HL-60/S4 treated with phorbol 12-myristate 13-acetate at 8.2 ng/mL for 4 days and 3 days (cell line): Measurements from ENCODE around the gene SOX14.

Experiments
- in situ Hi-C: fragments of 300-500 bp; cut with MboI; formaldehyde crosslinking; loops from 2 replicates; pipeline ENCODE4 v1.15.0; 2022; ENCODE audit warnings: low sequenced_read_pairs

The SOX14 gene

DNA sequence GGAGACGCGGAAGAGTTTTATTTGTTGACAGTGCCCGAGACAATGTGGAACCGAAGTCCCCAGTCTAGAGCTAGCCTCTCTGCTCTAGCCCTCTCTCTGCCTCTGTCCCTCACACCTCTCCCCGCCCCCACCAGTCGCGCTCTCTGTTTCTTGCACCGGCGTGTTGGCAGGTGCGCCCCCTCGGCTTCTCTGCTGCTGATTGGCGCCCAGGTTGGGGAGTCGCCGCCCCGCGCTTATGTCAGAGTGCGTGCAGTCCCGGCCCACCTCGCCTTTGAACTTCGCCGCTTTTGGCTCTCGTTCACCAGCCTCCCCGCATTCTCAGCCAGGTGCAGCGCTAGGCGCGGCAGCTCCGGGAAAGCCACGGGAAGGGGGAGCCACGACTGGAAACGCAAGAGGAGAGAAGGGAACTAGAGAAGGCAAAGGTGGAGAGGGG, at the start of gene SOX14:
Gene SOX14, plus strand, starts transcription at position 315 of the 433 bp plus-strand sequence. CDS start 470 bp downstream, outside the sequence.
- in situ Hi-C loops: no loop called here

DNA sequence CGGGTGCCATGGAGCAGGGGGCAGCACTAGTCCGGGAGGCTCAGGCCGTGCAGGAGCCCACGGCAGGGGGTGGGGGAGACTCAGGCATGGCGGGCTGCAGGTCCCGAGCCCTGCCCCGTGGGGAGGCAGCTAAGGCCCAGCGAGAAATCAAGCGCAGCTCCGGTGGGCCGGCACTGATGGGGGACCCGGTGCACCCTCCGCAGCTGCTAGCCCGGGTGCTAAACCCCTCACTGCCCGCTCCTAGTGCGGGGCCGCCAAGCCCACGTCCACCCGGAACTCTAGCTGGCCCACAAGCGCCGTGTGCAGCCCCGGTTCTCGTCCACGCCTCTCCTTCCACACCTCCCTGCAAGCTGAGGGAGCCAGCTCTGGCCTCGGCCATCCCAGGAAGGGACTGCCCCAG, 49.6 kb upstream of the SOX14 start:
- in situ Hi-C loops: no loop called here

DNA sequence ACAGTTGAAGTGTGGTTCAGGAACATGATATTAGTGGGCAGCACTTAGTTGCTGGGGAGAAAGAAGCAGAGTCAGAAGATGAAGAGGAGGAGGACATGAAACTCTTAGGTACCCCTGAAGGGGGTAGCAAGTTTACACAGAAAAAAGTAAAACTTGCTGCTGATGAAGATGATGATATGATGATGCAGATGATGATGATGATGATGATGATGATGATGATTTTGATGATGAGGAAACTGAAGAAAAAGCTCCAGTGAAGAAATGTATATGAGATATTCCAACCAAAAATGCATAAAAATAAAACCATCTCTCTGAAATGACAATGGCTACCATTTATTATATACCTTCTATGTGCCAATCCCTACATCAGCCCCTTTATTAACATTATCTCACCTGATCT, 39.9 kb upstream of the SOX14 start:
- in situ Hi-C loops: no loop called here

DNA sequence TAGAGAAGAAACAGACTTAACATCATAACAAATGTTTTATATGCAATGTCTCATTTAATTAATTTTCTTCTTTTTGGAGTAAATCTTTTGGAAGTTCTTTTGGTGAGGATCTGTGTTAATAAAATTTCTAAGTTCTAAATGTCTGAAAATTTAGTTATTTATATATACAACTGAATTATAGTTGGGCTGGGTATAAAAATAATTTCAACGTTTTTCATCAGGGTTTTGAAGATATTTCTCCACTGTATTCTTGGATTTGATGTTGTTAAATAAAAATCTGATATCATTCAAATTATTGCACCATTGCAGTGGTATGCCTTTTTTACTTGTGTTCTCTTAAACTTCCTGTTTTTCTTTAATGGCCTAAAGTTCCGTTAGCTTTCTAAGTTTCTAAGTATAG, 26.9 kb upstream of the SOX14 start:
- in situ Hi-C loops: no loop called here

DNA sequence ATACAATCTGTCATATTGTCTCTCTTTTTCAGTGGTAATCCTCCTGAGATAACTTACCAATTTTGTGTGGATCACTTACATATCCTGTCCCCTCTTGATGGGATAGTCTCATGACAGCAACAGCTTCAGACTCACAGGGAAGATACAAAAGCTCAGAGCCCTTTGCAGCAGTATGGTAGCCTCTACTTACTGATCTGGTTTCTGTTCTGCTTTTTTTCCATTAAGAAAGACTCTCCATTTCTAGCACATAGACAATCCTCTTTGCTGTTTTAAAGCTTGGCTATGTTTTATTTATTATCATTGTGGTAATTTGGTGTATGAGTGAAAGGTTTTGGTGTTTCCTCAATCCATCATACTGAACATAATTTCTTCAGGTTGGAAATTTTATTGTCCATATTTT, 25.4 kb upstream of the SOX14 start:
- in situ Hi-C loops: no loop called here

DNA sequence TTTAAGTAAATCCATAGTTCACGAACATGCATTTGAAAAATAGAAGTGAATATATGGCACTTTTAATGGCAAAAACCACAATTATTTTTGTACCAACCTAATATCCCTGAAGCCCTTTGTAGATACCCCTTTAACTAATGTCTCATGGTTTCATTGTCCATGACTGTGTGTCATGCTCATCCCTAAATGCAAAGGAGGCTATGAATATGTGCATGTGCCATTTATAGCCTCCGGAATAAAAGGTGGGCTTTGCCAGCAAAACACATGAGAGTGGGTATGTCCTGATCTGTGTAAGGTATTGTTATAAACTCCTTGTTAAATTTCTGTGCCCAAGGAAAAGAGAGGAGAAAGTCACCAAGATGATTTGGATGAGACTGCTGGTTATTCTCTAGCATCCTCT, 20.5 kb upstream of the SOX14 start:
- in situ Hi-C loops: no loop called here

DNA sequence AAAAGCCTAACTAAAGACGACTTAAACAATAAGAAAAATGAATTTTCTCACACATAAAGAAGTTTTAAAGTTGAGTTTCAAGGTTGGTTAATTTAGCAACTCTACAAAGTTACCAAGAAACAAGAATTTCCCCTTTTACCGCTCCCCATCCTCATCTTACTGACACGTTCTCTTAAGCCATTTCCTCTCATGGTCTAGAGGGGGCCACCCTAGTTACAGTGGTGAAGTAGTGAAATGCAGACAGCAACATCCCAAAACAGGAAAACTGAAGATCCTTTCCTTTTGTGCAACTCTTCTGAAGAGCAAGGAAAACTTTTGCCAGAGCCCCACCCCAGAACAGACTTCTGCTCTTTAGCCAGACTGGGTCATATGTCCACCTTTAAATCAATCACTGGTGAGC, 17.3 kb upstream of the SOX14 start:
- in situ Hi-C loops: no loop called here

DNA sequence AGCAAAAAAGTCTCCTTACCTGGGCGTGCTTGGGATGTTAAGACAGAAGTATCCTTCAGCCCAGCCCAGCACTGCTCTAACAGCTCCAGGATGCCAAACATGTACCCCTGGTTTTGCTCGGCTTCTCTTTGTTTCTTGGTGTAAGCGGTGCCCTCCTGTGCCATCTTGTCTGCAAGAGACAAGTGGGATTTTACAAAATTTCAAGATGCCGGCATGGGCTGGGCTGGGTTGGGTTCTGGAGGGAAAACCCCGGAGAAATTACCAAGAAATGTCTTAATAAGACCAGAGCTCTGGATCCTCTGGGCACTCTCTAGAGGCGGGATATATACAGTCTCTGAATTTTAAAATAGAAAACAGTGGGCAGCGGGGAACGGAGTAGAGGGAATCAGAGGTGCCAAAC, 4.6 kb upstream of the SOX14 start:
- in situ Hi-C loops: no loop called here

DNA sequence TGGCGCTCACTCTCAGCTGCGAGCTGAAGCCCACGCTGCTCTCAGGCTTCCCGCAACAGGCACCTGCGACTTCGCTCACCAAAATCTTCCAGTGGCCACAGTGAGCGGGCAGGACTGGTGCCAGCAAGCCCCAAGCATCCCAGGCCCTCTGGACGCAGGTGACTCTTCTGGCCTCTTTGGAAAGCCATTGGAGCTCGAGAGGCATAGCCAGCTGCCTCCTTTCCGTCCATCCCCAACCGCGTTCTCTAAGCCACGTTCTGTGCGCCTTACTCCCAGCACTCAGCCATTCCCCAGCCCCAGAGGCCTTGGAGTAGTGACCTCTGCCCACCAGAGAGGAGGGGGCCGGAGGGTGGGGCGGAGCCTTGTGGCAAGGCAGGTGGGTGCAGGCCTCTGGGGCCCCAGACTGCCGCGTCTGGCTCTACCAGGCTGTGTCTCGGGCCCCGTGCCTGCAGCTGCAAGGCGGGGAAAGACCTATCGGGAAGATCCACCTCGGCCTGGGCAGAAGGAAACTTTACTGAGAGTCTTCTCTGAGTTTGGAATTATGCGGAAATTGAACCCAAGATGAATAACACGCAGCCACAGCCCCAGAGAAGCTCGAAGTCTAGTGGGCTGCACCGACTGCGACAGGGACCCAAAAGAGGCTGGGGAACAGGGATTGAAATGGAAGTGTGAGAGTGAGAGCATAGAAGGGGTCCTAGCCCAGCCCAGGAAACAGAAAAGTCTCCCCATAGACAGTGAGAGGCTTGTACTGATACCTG, 3.6 kb upstream of the SOX14 start:
- in situ Hi-C loops: no loop called here

DNA sequence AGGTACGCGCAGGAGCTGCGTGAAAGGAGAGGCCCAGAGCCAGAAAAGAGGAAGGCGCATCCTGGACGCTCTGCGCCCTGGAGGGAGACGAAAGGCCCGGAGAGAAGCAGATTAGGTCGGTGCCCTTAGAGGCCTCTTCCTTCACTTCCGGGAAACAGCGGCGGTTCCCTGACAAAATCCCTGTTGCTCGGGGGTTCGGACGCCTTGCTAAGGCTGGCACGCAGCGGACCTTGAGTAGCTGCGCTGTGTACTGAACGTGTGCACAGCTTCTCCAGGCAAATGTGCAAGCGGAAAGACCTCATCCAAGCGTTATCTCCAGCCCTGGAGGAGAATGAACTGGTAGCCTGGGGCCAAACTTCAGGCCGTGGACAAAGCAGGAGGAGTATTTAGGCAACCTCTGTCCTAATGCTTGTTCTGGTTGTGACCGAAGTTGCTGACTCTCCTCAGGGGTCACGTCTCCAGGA, 3.0 kb upstream of the SOX14 start:
- in situ Hi-C loops: no loop called here

DNA sequence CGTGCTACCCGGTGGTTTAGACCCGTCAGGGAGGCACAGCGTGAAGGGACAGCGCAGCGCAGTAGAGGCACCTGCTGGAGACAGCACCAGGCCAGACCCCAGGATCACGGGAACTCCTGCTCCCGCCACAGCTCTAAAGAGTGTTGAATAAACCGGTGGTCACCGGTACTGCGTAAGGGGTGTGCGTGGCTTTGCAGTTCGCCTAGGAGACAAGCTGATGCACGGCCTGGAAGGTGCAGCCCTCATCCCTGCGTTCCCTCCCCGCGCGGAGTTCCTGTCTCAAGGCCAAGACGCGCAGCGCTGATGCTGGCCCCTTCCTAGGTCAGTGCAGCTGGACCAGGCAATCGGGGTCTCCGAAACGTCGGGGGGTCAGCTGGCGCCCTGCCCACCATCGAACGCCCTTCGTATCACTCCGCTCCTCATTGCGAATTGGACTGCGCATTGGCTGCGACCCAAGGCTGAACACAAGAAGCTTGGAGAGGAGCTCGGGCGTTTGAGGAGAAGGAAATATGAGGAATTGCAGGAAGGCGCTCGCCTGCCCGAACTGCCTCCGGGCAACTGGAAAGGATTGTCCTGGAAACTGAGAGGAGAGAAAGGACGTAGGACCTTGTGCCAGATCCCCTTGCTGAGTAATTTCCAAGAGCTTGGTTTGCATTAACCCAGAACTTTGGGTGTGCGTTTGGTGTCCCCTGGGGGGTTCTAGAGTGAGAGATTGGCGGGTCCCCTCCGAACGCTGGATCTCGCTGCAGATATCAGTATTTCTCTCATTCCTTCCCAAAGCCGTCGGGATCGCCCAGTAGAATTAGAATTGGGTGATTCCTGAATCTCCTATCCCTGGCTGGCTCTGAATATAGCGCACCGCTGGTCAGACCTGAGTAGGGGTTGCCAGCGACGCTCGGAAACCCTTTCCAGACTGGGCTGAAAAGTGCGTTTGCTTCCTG, 2.3 kb upstream of the SOX14 start:
- in situ Hi-C loops: no loop called here

DNA sequence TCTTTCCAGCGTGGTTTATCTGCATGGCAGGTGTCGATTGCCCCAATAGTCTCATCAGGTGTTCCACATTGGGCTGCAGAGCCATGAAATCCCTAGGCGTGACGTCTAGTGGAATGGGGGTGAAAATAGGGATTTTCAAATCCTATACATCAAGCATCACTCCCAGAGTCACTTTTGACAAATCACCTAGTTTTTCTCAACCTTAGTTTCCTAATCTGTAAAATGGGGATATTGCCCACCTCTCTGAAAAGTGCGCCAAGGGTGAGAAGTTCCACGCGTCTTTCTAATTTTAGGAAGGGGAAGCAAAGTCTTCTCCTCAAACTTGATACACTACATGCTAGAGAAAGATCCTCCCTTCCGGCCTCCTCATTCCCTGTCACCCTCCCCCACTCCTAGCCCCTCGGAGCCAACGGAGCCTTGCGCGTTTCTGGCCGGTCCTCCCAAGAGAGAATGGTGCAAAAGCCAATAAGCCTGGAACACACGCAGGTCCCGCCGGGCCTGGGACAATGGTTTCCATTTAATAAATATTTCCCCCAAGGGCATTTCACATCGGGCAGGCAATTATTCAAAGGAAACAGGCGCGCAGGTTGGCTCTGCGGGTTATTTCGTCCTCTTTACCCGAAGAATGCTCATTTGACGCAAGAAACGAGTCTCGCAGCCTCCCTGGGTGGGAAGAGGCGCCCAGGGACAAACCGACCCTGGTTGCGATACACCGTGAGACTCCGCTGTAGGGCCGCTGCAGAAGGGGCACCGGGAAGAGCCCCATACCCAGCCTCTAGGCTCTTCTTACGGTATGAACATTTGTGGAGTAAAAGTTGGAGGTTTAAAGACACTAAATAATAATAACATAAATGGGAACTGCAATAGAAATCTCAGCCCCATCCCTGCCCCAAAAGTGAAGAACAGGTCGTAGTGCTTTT, 1.2 kb upstream of the SOX14 start:
- in situ Hi-C loops: no loop called here

DNA sequence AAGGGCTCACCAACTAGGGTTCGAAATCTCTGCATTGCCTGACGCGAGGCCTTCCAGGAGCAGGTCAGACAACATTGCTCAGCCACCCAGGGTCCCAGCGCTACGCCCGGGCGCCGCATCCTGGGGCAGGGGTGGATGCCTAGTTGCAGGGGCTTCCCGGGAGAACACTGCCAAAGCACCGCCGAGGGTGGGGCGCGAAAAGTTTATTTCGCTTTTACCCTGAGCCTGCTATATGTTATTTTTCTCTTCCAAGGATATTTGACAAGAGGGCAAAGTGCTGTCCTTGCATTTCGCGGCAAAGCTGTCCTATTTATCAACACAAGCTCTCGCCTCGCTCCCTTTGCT, 549 bp upstream of the SOX14 start:
- in situ Hi-C loops: no loop called here

DNA sequence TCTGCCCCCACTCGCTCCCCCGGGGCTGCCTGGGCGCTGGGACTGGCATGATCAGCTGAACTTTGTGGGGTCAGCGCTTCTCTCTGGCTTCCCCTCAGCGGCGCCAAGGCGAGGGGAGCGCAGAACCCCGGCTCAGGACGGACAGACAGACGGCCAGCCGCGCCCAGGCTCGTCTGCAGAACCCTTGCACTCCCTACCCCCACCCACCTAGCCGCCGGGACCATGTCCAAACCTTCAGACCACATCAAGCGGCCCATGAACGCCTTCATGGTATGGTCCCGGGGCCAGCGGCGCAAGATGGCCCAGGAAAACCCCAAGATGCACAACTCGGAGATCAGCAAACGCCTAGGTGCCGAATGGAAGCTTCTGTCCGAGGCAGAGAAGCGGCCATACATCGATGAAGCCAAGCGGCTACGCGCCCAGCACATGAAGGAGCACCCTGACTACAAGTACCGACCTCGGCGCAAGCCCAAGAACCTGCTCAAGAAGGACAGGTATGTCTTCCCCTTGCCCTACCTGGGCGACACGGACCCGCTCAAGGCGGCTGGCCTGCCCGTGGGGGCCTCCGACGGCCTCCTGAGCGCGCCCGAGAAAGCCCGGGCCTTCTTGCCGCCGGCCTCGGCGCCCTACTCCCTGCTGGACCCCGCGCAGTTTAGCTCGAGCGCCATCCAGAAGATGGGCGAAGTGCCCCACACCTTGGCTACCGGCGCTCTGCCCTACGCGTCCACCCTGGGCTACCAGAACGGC, 621 bp downstream of the SOX14 start:
- in situ Hi-C loops: no loop called here

DNA sequence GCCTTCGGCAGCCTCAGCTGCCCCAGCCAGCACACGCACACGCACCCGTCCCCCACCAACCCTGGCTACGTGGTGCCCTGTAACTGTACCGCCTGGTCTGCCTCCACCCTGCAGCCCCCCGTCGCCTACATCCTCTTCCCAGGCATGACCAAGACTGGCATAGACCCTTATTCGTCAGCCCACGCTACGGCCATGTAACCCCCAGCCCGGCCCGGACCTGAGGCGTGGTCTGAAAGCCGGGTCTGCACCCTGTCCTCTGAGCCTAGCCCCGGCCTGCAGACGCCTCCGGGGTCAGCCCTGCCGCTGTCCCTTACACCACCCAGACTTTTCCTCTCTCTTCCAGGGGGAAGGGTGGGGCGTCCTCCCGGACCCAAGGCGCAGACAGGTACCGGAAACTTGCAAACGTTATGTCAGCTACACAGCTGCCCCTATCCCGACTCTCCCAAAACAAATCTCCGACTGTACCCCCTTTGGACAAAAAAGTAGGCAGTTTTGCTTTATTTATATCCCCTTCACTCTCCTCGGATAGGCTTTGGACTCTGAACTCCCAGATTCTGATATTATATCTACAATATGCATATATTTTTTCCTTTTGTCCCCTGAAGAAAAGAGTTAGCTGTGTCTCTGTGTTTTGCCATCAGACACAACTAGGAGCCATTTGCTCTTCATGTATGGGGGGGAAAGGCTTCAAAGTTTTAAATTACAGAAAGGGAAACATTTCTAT, 1.4 kb downstream of the SOX14 start:
- in situ Hi-C loops: no loop called here

DNA sequence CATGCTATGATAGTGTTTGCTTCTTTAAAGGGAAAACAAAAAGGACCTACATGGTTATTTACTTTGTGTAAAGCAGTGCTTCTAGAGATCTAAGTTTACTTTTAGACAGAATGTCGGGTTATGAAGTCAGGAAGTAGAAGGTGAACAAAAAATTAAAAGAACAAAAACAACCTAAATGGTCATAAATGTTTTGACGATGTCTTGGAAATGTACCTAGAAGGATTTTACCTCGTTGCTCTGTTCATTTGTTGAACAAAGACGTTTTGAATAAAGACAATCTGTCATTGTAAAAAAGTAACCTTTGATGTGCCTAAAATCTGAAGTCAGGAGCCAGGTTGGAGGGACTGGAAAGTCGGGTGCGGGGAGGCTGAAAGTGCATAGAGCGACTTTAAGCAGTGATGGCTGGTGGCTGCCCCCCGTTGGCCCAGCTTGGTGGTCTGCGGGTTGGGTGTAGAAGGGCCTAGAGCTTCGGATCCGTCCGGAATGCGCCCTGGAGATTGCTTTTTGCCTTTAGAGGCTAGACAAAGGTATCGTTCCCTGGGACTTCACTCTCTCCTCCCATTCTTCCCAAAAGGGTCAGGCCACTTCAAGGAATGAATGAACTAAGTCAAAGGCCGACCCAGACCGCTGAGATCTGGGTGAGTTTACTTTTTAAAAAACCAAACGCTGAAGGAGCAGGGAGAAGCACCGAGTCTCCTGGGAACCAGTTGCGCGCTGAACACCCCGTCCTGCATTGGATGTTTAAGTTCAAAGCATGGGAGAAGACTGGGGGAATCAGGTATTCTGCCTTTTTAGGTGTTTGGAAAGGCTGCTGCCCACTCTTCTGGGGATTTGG, 2.1 kb downstream of the SOX14 start:
- in situ Hi-C loops: no loop called here

DNA sequence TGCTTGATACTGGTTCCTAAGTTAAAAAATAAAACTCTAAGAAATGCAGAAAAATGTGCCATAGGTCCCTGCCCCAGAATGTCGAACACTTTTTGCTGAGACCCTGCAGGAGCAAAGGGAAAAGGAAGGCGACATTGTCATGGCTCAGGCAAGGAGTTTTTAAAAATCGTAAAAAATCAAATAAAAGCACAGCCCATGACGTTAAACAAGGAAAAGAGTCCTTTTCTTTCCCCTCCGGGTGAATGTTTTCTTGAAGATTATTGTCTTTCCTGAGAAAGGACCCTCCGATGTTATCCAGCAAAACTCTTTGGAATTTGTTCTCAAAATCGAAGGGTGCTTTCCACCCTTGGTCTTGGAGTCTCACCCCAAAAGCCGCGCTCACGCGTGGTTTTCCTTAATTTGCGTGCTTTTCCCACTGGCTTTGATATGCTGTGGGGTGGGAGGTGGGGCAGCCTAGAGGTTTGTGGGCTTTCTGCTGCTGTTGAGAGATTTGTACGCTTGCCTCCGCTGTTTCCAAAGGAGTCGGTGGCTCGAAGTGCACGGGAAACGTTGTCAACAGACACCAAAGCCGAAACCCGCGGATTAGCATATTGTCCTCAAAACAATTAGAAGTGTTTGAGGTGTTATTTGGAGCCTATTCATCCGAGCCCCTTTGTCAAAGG, 2.9 kb downstream of the SOX14 start:
- in situ Hi-C loops: no loop called here
